ENCODE results near the gene RAVER2.
"Not testable (repeated sequence)": the region's sequence is repeated elsewhere in the genome, so short reads cannot be mapped to it uniquely, and the experiment has no call there.

RAVER2 gene, protein sequence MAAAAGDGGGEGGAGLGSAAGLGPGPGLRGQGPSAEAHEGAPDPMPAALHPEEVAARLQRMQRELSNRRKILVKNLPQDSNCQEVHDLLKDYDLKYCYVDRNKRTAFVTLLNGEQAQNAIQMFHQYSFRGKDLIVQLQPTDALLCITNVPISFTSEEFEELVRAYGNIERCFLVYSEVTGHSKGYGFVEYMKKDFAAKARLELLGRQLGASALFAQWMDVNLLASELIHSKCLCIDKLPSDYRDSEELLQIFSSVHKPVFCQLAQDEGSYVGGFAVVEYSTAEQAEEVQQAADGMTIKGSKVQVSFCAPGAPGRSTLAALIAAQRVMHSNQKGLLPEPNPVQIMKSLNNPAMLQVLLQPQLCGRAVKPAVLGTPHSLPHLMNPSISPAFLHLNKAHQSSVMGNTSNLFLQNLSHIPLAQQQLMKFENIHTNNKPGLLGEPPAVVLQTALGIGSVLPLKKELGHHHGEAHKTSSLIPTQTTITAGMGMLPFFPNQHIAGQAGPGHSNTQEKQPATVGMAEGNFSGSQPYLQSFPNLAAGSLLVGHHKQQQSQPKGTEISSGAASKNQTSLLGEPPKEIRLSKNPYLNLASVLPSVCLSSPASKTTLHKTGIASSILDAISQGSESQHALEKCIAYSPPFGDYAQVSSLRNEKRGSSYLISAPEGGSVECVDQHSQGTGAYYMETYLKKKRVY

DNA sequence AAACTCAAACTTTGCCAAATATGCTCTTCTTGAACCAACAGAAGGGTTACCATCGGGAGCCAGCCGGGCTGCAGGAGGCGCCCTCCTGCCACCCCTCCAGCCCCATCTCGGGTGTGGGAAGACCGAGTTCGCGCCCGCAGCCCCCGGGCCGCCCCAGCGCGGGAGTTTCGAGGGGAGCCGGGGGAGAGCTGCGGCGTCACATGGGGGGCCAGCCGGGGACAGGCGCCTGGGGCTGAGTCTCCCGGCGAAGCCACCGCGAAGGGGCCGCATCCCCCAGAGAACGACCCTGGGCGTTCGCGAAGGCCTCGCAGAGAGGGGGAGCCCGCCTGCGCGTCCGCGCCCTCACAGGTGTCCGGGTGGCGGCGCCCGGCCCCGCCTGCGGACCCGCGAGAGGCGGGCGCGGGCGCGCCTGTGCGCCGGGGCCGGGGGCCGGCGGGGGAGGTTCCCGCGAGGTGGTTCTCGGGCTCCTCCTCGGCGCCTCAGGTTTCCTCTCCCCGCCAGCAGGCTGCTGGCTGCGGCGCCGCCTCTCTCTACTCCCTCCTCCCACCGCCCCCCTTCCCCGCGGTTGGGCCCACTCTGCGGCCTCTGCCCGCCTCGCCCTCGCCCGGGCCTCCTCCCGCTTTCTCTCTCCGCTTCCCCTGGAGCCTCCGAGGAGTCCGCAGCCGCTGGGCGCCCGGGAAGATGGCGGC lies at the start of gene RAVER2:
RAVER2 (plus strand) TSS at position 584 of the 689 bp plus-strand sequence; CDS start at position 682, 98 bp downstream.
- peak within 1 kb of the TSS; percentile 94 for H3K9ac ChIP-seq (ENCODE audit: insufficient read length, low read depth)
- peak; percentile 68 for DNase-seq (ENCODE audit: low read depth, low spot score)
- H3K27me3 ChIP-seq (ENCODE audit: insufficient read depth, insufficient read length), result peaks cover 3% of the 10 kb centered on the region
- TF ChIP-seq SUZ12 (IDR thresholded peaks at IDR 0.05; ENCODE audit: extremely low read depth, insufficient read depth, insufficient read length), result no peak
- TF ChIP-seq YY1 (IDR thresholded peaks at IDR 0.05; ENCODE audit: insufficient read depth, insufficient read length), result no peak
- no peak for TF ChIP-seq ZNF274 (IDR thresholded peaks at IDR 0.05; ENCODE audit: low read depth, low read length)
- H3K36me3 ChIP-seq (ENCODE audit: insufficient read depth, insufficient read length, low read length), result no peaks in the 10 kb centered on the region
- no peaks in the 10 kb centered on the region for H3K9me3 ChIP-seq (ENCODE audit: insufficient read depth, low read length)
- H3K4me1 ChIP-seq (ENCODE audit: insufficient read depth, insufficient read length), result no peaks in the 10 kb centered on the region
- peak within 1 kb of the TSS; percentile 85 for H3K4me3 ChIP-seq (ENCODE audit: insufficient read length, low read depth)

DNA sequence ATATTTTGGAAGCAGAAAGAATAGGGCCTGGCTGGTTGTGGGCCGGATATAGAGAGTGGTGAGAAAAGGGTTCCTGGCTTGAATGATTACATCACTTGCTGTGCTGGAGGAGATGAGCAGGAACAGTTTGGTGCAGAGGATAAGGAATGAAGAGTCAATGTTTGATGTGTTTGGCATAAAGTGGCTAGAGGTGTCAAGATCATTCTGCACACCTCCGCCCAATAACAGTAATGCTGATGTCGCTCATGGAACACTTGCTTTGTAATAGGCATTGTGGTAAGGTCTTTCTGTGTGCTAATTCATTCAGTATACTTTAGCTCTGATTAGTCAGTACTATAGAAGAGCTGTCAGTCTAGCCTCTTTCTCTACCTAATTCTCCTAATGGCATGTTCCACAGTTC lies 48.0 kb upstream of the RAVER2 start:
- H3K27me3 ChIP-seq (ENCODE audit: insufficient read depth, insufficient read length), result no peaks in the 10 kb centered on the region
- H3K4me1 ChIP-seq (ENCODE audit: insufficient read depth, insufficient read length), result peaks cover 5% of the 10 kb centered on the region
- no peak for TF ChIP-seq ZNF274 (IDR thresholded peaks at IDR 0.05; ENCODE audit: low read depth, low read length)
- TF ChIP-seq SUZ12 (IDR thresholded peaks at IDR 0.05; ENCODE audit: extremely low read depth, insufficient read depth, insufficient read length), result no peak
- TF ChIP-seq YY1 (IDR thresholded peaks at IDR 0.05; ENCODE audit: insufficient read depth, insufficient read length), result no peak
- DNase-seq (ENCODE audit: low read depth, low spot score), result no peak
- no peak overlapping the region for H3K9ac ChIP-seq (ENCODE audit: insufficient read length, low read depth)
- no peaks in the 10 kb centered on the region for H3K9me3 ChIP-seq (ENCODE audit: insufficient read depth, low read length)
- peaks cover 37% of the 10 kb centered on the region for H3K36me3 ChIP-seq (ENCODE audit: insufficient read depth, insufficient read length, low read length)
- no peak overlapping the region for H3K4me3 ChIP-seq (ENCODE audit: insufficient read length, low read depth)

DNA sequence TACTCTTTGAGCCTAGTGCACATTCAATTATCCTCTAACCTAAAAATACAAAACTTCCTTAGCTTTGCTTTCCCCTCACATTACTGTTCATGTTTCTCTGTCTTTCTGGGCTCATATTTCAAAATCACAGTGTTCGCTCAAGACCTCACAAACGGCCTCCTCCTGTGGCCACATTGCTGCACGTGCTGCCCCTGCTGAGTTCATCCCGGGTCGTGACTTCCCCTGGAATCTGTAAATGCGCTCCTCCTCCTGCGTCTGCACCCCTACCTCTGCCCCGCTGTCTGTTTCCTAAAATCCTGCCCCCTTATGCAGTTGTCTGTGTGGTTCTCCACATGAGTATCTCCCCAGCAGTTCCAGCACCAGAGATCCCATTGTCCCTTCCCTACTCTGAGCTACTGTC lies 45.5 kb upstream of the RAVER2 start:
- no peak for DNase-seq (ENCODE audit: low read depth, low spot score)
- Histone ChIP-seq H3K4me3 (ENCODE audit: insufficient read length, low read depth) (no peak overlapping the region), H3K27me3 (ENCODE audit: insufficient read depth, insufficient read length) (no peaks in the 10 kb centered on the region), H3K9me3 (ENCODE audit: insufficient read depth, low read length) (no peaks in the 10 kb centered on the region), H3K36me3 (ENCODE audit: insufficient read depth, insufficient read length, low read length) (peaks cover 13% of the 10 kb centered on the region), H3K4me1 (ENCODE audit: insufficient read depth, insufficient read length) (peaks cover 5% of the 10 kb centered on the region), H3K9ac (ENCODE audit: insufficient read length, low read depth) (no peak overlapping the region)
- TF ChIP-seq YY1 (IDR thresholded peaks at IDR 0.05; ENCODE audit: insufficient read depth, insufficient read length) (no peak), ZNF274 (IDR thresholded peaks at IDR 0.05; ENCODE audit: low read depth, low read length) (no peak), SUZ12 (IDR thresholded peaks at IDR 0.05; ENCODE audit: extremely low read depth, insufficient read depth, insufficient read length) (no peak)

DNA sequence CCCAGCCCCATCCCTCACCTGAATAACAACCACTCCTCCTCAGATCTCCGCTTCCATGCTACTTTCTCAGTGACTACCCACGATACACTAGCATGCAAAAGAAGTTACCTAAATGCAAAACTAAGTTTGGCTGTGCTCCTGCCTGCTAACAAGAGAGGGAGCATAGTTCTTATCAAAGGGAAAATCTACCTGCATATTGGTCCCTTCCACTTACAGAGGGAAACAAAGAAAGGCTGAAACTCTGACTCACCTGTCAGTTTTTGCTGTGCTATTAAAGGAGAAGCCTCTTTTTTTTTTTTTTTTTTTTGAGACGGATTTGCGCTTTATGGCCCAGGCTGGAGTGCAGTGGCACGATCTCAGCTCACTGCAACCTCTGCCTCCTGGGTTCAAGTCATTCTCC lies 43.8 kb upstream of the RAVER2 start:
- TF ChIP-seq ZNF274 (IDR thresholded peaks at IDR 0.05; ENCODE audit: low read depth, low read length), result no peak
- no peak for TF ChIP-seq YY1 (IDR thresholded peaks at IDR 0.05; ENCODE audit: insufficient read depth, insufficient read length)
- no peak for TF ChIP-seq SUZ12 (IDR thresholded peaks at IDR 0.05; ENCODE audit: extremely low read depth, insufficient read depth, insufficient read length)
- H3K36me3 ChIP-seq (ENCODE audit: insufficient read depth, insufficient read length, low read length), result no peaks in the 10 kb centered on the region
- peaks cover 5% of the 10 kb centered on the region for H3K4me1 ChIP-seq (ENCODE audit: insufficient read depth, insufficient read length)
- no peak overlapping the region for H3K9ac ChIP-seq (ENCODE audit: insufficient read length, low read depth)
- H3K27me3 ChIP-seq (ENCODE audit: insufficient read depth, insufficient read length), result no peaks in the 10 kb centered on the region
- H3K9me3 ChIP-seq (ENCODE audit: insufficient read depth, low read length), result no peaks in the 10 kb centered on the region
- DNase-seq (ENCODE audit: low read depth, low spot score), result no peak
- H3K4me3 ChIP-seq (ENCODE audit: insufficient read length, low read depth), result no peak overlapping the region

DNA sequence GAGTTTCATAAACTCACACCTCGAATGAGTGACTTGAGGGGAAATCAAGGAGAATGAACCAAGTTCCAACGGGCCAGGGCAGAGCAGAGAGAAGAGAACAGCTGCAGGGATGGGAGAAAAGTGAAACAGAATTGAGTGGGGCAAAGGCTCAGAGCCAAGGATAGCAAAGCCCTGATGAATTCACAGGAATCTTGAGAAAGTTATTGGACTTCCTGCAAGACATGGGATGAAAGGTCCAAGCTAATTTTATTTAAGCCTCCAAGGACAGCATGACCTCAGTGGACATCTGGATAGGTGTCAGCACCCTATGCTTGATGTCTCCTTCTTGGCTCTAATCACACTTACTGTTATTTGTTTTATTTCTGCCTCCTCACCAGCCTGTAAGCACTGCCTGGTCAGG lies 43.0 kb upstream of the RAVER2 start:
- Histone ChIP-seq H3K36me3 (ENCODE audit: insufficient read depth, insufficient read length, low read length) (no peaks in the 10 kb centered on the region), H3K9me3 (ENCODE audit: insufficient read depth, low read length) (no peaks in the 10 kb centered on the region), H3K4me1 (ENCODE audit: insufficient read depth, insufficient read length) (peaks cover 5% of the 10 kb centered on the region), H3K9ac (ENCODE audit: insufficient read length, low read depth) (no peak overlapping the region), H3K27me3 (ENCODE audit: insufficient read depth, insufficient read length) (no peaks in the 10 kb centered on the region), H3K4me3 (ENCODE audit: insufficient read length, low read depth) (no peak overlapping the region)
- TF ChIP-seq SUZ12 (IDR thresholded peaks at IDR 0.05; ENCODE audit: extremely low read depth, insufficient read depth, insufficient read length) (no peak), YY1 (IDR thresholded peaks at IDR 0.05; ENCODE audit: insufficient read depth, insufficient read length) (no peak), ZNF274 (IDR thresholded peaks at IDR 0.05; ENCODE audit: low read depth, low read length) (no peak)
- DNase-seq (ENCODE audit: low read depth, low spot score), result no peak

DNA sequence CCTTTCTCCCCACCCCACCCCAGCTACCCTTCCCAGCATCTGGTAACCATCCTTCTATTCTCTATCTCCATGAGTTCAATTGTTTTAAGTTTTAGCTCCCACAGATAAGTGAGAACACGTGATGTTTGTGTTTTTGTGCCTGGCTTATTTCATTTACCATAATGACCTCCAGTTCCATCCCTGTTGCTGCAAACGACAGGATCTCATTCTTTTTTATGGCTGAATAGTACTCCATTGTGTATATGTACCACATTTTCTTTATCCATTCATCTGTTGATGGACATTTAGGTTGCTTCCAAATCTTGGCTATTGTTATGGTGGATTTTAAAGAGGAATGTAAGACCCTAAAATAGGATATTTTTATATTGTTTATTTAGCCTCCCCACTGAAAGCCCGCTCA lies 42.2 kb upstream of the RAVER2 start:
- H3K9me3 ChIP-seq (ENCODE audit: insufficient read depth, low read length), result not testable (repeated sequence)

DNA sequence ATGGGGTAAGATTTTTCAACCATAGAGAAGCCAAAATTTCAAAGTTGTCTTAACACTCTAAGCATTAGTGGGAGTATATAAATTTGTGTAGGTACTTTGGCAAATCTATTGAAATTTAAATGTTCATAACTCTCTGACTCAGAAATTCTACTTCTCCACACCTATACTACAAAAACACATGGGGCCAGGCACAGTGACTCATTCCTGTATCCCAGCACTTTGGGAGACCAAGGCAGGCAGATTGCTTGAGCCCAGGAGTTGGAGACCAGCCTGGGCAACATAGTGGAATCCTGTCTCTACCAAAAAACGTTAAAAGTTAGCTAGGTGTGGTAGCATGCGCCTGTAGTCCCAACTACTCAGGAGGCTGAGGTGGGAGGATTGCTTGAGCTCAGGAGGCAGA lies 41.3 kb upstream of the RAVER2 start:
- TF ChIP-seq YY1 (IDR thresholded peaks at IDR 0.05; ENCODE audit: insufficient read depth, insufficient read length), result no peak
- TF ChIP-seq ZNF274 (IDR thresholded peaks at IDR 0.05; ENCODE audit: low read depth, low read length), result no peak
- TF ChIP-seq SUZ12 (IDR thresholded peaks at IDR 0.05; ENCODE audit: extremely low read depth, insufficient read depth, insufficient read length), result no peak
- no peaks in the 10 kb centered on the region for H3K36me3 ChIP-seq (ENCODE audit: insufficient read depth, insufficient read length, low read length)
- H3K9ac ChIP-seq (ENCODE audit: insufficient read length, low read depth), result no peak overlapping the region
- H3K4me1 ChIP-seq (ENCODE audit: insufficient read depth, insufficient read length), result peaks cover 5% of the 10 kb centered on the region
- H3K27me3 ChIP-seq (ENCODE audit: insufficient read depth, insufficient read length), result no peaks in the 10 kb centered on the region
- DNase-seq (ENCODE audit: low read depth, low spot score), result no peak
- H3K4me3 ChIP-seq (ENCODE audit: insufficient read length, low read depth), result no peak overlapping the region
- no peaks in the 10 kb centered on the region for H3K9me3 ChIP-seq (ENCODE audit: insufficient read depth, low read length)

More for the DNA sequence above, 42.2 kb upstream of the RAVER2 start:
- H3K36me3 ChIP-seq (ENCODE audit: insufficient read depth, insufficient read length, low read length); H3K9ac ChIP-seq (ENCODE audit: insufficient read length, low read depth); DNase-seq (ENCODE audit: low read depth, low spot score); H3K27me3 ChIP-seq (ENCODE audit: insufficient read depth, insufficient read length); H3K4me3 ChIP-seq (ENCODE audit: insufficient read length, low read depth); H3K4me1 ChIP-seq (ENCODE audit: insufficient read depth, insufficient read length): not testable (repeated sequence)
